Activated T-cell treated with anti-CD3 and anti-CD28 coated beads for 24 hours (primary cell): Measurements from ENCODE around the gene PPIF.
A peak's percentile ranks its signal among the peaks of the same experiment; 100 is the strongest.

Source experiments
- DNase-seq: peaks from one replicate; pipeline ENCODE4 v3.0.0-alpha.2; 2020; ENCODE audit warnings: low read depth

The PPIF gene

GRCh38 chr10:79313911-79314439 is 33.3 kb upstream of the PPIF start:
- no peak for DNase-seq

- no peak for DNase-seq
Measured at GRCh38 chr10:79314761-79315601, 32.3 kb upstream of the PPIF start.

DNA sequence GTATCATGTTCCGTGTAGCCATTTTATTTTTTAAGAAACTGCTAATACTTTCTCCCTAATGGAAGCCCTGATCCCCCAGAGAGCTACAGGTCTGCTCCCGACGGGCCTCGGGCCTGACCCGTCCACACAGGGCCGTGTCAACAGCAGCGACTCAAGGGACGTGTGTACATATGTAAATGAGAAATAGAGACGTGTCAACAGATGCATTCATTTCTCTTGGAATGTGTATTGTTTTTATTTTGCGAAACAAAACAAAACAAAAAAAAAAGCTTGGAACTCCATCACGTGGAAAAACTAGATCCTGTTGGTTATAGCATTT is 31.7 kb upstream of the PPIF start:
- DNase-seq, result no peak

GRCh38 chr10:79316671-79317431 is 30.4 kb upstream of the PPIF start:
- no peak for DNase-seq

DNA sequence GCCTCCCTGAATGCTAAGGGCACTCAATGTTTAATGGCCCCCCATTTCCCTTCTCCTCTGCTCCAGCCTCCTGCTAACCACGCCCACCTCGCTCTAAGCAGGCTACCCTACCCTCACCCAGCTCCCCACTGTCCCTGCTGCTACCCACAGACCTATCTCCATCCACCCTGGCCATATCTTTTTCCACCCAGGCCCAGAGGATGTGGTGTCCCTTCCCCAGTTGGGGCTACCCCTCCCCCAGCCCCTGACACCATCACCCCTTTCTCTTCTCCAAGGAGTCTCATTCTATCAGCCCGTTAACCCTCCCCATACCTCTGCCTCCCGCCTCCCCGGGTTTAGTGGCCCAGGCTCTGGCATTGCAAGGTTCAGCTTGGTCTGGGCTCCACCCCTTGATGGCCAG is 28.9 kb upstream of the PPIF start:
- DNase-seq, result no peak

GRCh38 chr10:79319115-79319771 is 28.0 kb upstream of the PPIF start:
- DNase-seq, result no peak

GRCh38 chr10:79320316-79320715 is 27.0 kb upstream of the PPIF start:
- no peak for DNase-seq

GRCh38 chr10:79320820-79321493 is 26.3 kb upstream of the PPIF start:
- DNase-seq, result no peak

DNA sequence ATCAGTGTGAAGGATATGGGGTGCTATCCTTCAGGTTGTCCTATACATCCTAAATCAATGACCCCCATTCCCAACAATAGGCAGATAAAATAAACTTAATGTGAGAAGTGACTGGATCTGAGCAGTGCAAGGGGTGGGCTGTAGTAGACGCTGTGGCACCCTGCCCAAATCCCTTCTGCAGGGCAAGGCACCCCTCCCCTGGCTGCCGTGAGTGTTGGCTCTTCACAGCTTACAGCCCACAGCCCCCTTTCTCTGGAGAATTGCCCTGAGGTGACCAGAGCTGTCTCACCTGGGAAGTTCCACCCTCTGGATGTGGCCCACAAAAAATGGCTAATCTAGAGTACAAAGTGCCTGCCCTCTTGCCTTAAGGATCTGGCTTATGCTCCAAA is 25.8 kb upstream of the PPIF start:
- DNase-seq, result no peak

GRCh38 chr10:79321951-79322350 is 25.3 kb upstream of the PPIF start:
- no peak for DNase-seq

GRCh38 chr10:79322616-79323543 is 24.4 kb upstream of the PPIF start:
- DNase-seq, result peak; percentile 72

GRCh38 chr10:79323602-79324001 is 23.7 kb upstream of the PPIF start:
- DNase-seq, result no peak

- DNase-seq, result no peak
Measured at GRCh38 chr10:79324032-79324695, 23.1 kb upstream of the PPIF start.

- DNase-seq, result no peak
Measured at GRCh38 chr10:79326361-79327089, 20.7 kb upstream of the PPIF start.

DNA sequence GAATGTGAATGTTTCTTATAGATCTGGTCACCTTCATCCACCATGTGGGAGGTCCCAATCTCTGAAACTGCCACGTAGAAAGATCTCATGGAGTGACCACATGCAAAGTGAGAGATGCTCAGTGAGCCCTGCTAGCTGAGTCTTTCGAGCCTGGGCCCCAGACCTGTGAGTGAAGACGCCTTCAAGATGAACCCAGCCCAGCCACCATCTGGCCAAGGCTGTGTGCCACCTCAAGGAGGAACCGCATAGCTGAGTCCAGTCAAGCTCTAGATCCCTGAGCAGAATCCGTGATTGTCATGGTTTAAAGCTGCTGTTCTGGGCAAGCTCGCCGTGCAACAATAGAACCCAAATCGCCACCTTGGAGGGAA is 20.2 kb upstream of the PPIF start:
- no peak for DNase-seq

DNA sequence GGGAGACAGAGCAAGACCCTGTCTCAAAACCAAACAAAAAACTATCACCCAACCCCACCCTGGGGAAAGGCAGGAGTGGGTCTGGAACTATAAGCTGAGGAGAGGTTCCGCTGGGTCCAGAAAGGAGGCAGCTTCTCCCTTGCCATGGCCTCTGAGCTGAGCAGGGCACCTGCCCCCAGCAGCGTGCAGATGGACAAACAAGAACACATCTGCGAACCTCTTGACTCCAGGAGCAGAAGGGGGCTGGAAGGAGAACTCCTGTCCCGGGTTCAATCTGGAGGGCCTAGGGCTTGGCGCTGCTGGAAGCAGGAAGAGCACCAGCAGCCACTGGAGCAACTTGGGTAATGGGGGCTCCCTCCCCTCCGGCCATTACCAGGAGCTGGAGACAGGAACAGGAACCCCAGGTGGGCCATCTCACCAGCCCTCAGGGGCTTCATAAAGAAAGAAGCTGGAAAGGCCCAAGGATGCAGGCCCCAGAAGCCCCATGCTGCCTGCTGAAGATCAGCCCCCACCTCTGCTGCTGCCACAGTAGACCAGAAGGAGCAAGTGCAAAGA is 19.0 kb upstream of the PPIF start:
- no peak for DNase-seq

- DNase-seq, result no peak
Measured at GRCh38 chr10:79328737-79329504, 18.3 kb upstream of the PPIF start.

GRCh38 chr10:79329529-79329928 is 17.7 kb upstream of the PPIF start:
- DNase-seq, result no peak

GRCh38 chr10:79331226-79331625 is 16.0 kb upstream of the PPIF start:
- no peak for DNase-seq
